GM12878 (cell line): ENCODE data around the gene LRRC23. TPM values are rescaled to one million over a fixed set of nuclear protein-coding genes. Genes with fewer than 3 reads are reported as not detected.

Experiments
- CREB1 ChIP-seq: IDR thresholded peaks from 2 replicates; pipeline ENCODE4 v1.6.1; 2012; ENCODE audit warnings: low read depth, mild to moderate bottlenecking, inconsistent platforms
- ETV6 ChIP-seq, 2 experiments: fragments of 450-650 bp in 1 of 2; IDR thresholded peaks in 1 of 2; conservative IDR thresholded peaks in 1 of 2; 2 replicates each; pipeline ENCODE4 v1.6.1; 2014; ENCODE audit warnings: antibody characterized with exemption in 1 of 2, borderline replicate concordance in 1 of 2, low read depth in 1 of 2, mild to moderate bottlenecking in 1 of 2, moderate library complexity in 1 of 2
- FOXK2 ChIP-seq: fragments of 450-650 bp; IDR thresholded peaks from 2 replicates; pipeline ENCODE4 v1.6.1; 2017; ENCODE audit warnings: mild to moderate bottlenecking, moderate library complexity
- GABPA ChIP-seq: IDR thresholded peaks from 2 replicates; pipeline ENCODE4 v1.6.1; 2014; ENCODE audit warnings: antibody characterized with exemption, low read depth, mild to moderate bottlenecking, inconsistent platforms
- MEF2A ChIP-seq: IDR thresholded peaks from 2 replicates; pipeline ENCODE4 v1.6.1; 2011; ENCODE audit warnings: low read depth, mild to moderate bottlenecking, low read length, moderate library complexity; ENCODE audit not compliant: insufficient read depth
- NFYB ChIP-seq: IDR thresholded peaks from 2 replicates; pipeline ENCODE4 v1.6.1; 2011; ENCODE audit warnings: low read depth, mild to moderate bottlenecking, low read length, improper control_type of control experiment, moderate library complexity; ENCODE audit not compliant: insufficient read depth
- NR2C1 ChIP-seq: fragments of 450-650 bp; IDR thresholded peaks from 2 replicates; pipeline ENCODE4 v1.6.1; 2017; ENCODE audit warnings: antibody characterized with exemption, mild to moderate bottlenecking, moderate library complexity
- NRF1 ChIP-seq: conservative IDR thresholded peaks from 2 replicates; pipeline ENCODE4 v1.6.1; 2011; ENCODE audit warnings: mild to moderate bottlenecking, low read depth, low read length, improper control_type of control experiment
- PAX5 ChIP-seq: IDR thresholded peaks from 2 replicates; pipeline ENCODE4 v1.6.1; 2011; ENCODE audit warnings: low read depth, low read length, borderline replicate concordance
- POU2F2 ChIP-seq: IDR thresholded peaks from 3 replicates; pipeline ENCODE4 v1.6.1; 2011; ENCODE audit warnings: low read depth, mild to moderate bottlenecking, low read length, borderline replicate concordance
- RAD21 ChIP-seq: IDR thresholded peaks from 2 replicates; pipeline ENCODE4 v1.6.1; 2011; ENCODE audit warnings: mild to moderate bottlenecking, low read depth, low read length, moderate library complexity; ENCODE audit not compliant: insufficient read depth
- RB1 ChIP-seq: fragments of 450-650 bp; formaldehyde crosslinking; IDR thresholded peaks from 2 replicates; pipeline ENCODE4 v1.6.1; 2017; ENCODE audit warnings: mild to moderate bottlenecking, borderline replicate concordance
- SIX5 ChIP-seq: IDR thresholded peaks from 2 replicates; pipeline ENCODE4 v1.6.1; 2011; ENCODE audit warnings: mild to moderate bottlenecking, low read depth, low read length, moderate library complexity; ENCODE audit not compliant: severe bottlenecking
- SMAD5 ChIP-seq: IDR thresholded peaks from 2 replicates; pipeline ENCODE4 v1.6.1; 2016; ENCODE audit warnings: antibody characterized with exemption, low read depth
- SMARCA5 ChIP-seq: fragments of 450-650 bp; IDR thresholded peaks from 2 replicates; pipeline ENCODE4 v1.6.1; 2017; ENCODE audit warnings: mild to moderate bottlenecking
- TCF3 ChIP-seq: IDR thresholded peaks from 2 replicates; pipeline ENCODE4 v1.6.1; 2012; ENCODE audit warnings: low read depth, mild to moderate bottlenecking, low read length, borderline replicate concordance; ENCODE audit not compliant: insufficient read depth
- ZSCAN29 ChIP-seq: fragments of 450-650 bp; IDR thresholded peaks from 2 replicates; pipeline ENCODE4 v1.6.1; 2017; ENCODE audit warnings: mild to moderate bottlenecking, moderate library complexity
- polyA plus RNA-seq, 11 experiments: library from polyadenylated mRNA; depleted of rRNA in 4 of 11; unstranded in 6 of 11; stranded (reverse) in 5 of 11; fragments of >200 nt; fragmentation: Nextera tagmentation in 4 of 11; fragmentation: Illumina TruSeq in 1 of 11; extraction: Ambion mirVana in 4 of 11; extraction: Trizol in 1 of 11; gene quantifications; 1 replicate in 1 of 11; 2 replicates in 10 of 11; pipeline versions ENCODE4 v1.2.1 to v1.2.3, GENCODE V29; 2011 to 2016; ENCODE audit warnings: inconsistent platforms in 2 of 11, missing spikeins in 2 of 11, low read depth in 1 of 11
- total RNA-seq, 4 experiments: library from RNA; depleted of rRNA in 3 of 4; stranded (reverse); fragments of >200 nt in 3 of 4; fragmentation: Illumina TruSeq in 1 of 4; extraction: Trizol in 1 of 4; gene quantifications; 2 replicates each; pipeline versions ENCODE4 v1.2.1 to v1.2.3, GENCODE V29; 2013 to 2021
- TF ChIP-seq, protein P1 (sequence below): fragments of 450-650 bp; IDR thresholded peaks from 2 replicates; pipeline ENCODE4 v1.6.1; 2018; ENCODE audit warnings: borderline replicate concordance, mild to moderate bottlenecking; ENCODE audit not compliant: partially characterized antibody
- TF ChIP-seq, protein P2 (sequence below): IDR thresholded peaks from 2 replicates; pipeline ENCODE4 v1.6.1; 2011; ENCODE audit warnings: low read depth, mild to moderate bottlenecking, low read length, moderate library complexity, borderline replicate concordance; ENCODE audit errors: extremely low read depth
- TF ChIP-seq, protein P3 (sequence below): fragments of 150-350 bp; IDR thresholded peaks from 2 replicates; pipeline ENCODE4 v1.6.1; 2014; ENCODE audit warnings: mild to moderate bottlenecking, low read depth, low read length
- TF ChIP-seq, protein P4 (sequence below): fragments of 450-650 bp; IDR thresholded peaks from 2 replicates; pipeline ENCODE4 v1.6.1; 2017; ENCODE audit warnings: mild to moderate bottlenecking, low read depth, inconsistent platforms; ENCODE audit not compliant: poor library complexity, severe bottlenecking

The LRRC23 gene
- total and polyA plus RNA-seq, 10 of the 15 experiments (the other 5 are each of a cell fraction or from before 2014, with no cell fraction given): 1.4 to 6.9 (median 3.4) TPM

DNA sequence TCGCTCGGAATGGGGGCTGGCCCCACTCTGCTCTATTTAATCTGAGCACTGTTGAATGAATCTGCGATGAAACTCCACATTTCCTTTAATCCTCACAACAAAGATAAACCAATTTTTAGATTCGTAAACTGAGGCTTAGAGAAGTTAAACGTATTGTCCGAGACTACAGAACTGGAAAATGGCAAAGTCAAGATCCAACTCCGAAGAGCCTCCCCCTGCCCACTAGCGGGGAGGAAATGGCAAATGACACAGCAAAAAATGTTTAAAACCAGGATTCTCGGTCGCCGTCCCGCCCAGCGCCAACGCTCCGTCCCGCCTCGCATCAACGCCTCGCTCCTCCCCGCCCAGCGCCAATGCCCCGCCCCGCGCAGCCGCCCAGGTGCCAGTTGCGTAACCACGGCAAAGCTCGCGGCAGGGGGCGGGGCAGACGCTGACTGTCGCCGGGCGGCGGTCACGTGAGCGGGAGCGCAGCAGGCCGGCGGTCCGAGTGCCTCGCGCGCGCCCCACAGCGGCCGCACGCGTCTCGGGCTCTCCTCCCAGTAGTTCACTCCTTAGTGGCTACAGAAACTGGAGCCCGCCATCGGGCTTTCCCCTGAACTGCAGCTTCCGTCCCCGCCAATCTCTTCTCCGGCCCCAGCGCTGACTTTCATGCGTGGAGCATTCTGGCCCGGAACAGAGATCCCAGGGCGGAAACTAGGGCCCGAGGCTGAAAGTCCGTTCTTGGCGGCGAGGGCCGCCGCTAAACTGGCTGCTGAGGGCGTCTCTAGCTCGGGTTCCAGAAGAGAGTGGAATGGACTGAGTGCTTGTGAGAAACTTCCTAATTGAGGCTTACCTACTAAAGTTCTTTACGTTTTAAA, 13.6 kb upstream of the LRRC23 start (continued):
- TF ChIP-seq, protein P1, sequence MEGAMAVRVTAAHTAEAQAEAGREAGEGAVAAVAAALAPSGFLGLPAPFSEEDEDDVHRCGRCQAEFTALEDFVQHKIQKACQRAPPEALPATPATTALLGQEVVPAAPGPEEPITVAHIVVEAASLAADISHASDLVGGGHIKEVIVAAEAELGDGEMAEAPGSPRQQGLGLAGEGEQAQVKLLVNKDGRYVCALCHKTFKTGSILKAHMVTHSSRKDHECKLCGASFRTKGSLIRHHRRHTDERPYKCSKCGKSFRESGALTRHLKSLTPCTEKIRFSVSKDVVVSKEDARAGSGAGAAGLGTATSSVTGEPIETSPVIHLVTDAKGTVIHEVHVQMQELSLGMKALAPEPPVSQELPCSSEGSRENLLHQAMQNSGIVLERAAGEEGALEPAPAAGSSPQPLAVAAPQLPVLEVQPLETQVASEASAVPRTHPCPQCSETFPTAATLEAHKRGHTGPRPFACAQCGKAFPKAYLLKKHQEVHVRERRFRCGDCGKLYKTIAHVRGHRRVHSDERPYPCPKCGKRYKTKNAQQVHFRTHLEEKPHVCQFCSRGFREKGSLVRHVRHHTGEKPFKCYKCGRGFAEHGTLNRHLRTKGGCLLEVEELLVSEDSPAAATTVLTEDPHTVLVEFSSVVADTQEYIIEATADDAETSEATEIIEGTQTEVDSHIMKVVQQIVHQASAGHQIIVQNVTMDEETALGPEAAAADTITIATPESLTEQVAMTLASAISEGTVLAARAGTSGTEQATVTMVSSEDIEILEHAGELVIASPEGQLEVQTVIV: no peak
- TF ChIP-seq SMARCA5: peak; percentile 92
- no peak for TF ChIP-seq ZSCAN29
- no peak for TF ChIP-seq FOXK2
- peak; percentile 74 for TF ChIP-seq NRF1
- peak; percentile 43; the same call in 1 of the 2 replicates for TF ChIP-seq NR2C1
- peak; percentile 73; the same call in 1 of the 2 replicates for TF ChIP-seq PAX5
- TF ChIP-seq CREB1: 0 out of 2 replicates have a peak, but pooled peaks have one; percentile 48
- TF ChIP-seq, protein P2, sequence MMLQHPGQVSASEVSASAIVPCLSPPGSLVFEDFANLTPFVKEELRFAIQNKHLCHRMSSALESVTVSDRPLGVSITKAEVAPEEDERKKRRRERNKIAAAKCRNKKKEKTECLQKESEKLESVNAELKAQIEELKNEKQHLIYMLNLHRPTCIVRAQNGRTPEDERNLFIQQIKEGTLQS: peak; percentile 84; the same call in 1 of the 2 replicates
- TF ChIP-seq, protein P3, sequence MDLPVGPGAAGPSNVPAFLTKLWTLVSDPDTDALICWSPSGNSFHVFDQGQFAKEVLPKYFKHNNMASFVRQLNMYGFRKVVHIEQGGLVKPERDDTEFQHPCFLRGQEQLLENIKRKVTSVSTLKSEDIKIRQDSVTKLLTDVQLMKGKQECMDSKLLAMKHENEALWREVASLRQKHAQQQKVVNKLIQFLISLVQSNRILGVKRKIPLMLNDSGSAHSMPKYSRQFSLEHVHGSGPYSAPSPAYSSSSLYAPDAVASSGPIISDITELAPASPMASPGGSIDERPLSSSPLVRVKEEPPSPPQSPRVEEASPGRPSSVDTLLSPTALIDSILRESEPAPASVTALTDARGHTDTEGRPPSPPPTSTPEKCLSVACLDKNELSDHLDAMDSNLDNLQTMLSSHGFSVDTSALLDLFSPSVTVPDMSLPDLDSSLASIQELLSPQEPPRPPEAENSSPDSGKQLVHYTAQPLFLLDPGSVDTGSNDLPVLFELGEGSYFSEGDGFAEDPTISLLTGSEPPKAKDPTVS: peak; percentile 25; the same call in 1 of the 2 replicates
- TF ChIP-seq TCF3: peak; percentile 42; the same call in 1 of the 2 replicates
- TF ChIP-seq, protein P4, sequence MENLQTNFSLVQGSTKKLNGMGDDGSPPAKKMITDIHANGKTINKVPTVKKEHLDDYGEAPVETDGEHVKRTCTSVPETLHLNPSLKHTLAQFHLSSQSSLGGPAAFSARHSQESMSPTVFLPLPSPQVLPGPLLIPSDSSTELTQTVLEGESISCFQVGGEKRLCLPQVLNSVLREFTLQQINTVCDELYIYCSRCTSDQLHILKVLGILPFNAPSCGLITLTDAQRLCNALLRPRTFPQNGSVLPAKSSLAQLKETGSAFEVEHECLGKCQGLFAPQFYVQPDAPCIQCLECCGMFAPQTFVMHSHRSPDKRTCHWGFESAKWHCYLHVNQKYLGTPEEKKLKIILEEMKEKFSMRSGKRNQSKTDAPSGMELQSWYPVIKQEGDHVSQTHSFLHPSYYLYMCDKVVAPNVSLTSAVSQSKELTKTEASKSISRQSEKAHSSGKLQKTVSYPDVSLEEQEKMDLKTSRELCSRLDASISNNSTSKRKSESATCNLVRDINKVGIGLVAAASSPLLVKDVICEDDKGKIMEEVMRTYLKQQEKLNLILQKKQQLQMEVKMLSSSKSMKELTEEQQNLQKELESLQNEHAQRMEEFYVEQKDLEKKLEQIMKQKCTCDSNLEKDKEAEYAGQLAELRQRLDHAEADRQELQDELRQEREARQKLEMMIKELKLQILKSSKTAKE: no peak
- TF ChIP-seq RAD21: 0 out of 2 replicates have a peak, but pooled peaks have one; percentile 26
- peak; percentile 54; the same call in 1 of the 2 replicates for TF ChIP-seq SMAD5
- TF ChIP-seq NFYB: 0 out of 2 replicates have a peak, but pooled peaks have one; percentile 5
- no peak for TF ChIP-seq SIX5
- TF ChIP-seq ETV6 (conservative IDR thresholded peaks at IDR 0.05 in 1 of 2, IDR thresholded peaks at IDR 0.05 in 1 of 2; ENCODE audit: borderline replicate concordance in 1 of 2, low read depth in 1 of 2): peak in 1 of 2 experiments; percentile 60; a peak in 1 of 4 replicates
- TF ChIP-seq GABPA: no peak; the same call in 1 of the 2 replicates
- TF ChIP-seq MEF2A: peak; percentile 56; the same call in 1 of the 2 replicates
- peak; percentile 80; the same call in 1 of the 2 replicates for TF ChIP-seq RB1
- peak; percentile 47; the same call in 1 of the 3 replicates for TF ChIP-seq POU2F2
